Loucy (cell line): ENCODE data around the gene ZNF205.
"Not testable (repeated sequence)": the region's sequence is repeated elsewhere in the genome, so short reads cannot be mapped to it uniquely, and the experiment has no call there.

Source experiments
- H2AFZ ChIP-seq: fragments of 200-600 bp; sonication (generic); 2 replicates; pipeline ENCODE4 v1.6.0; 2016; ENCODE audit warnings: antibody characterized with exemption, mild to moderate bottlenecking, low read length, moderate library complexity
- H3F3A ChIP-seq: fragments of 200-600 bp; 2 replicates; pipeline ENCODE4 v1.6.0; 2016; ENCODE audit warnings: antibody characterized with exemption, low read depth, mild to moderate bottlenecking
- H3K27me3 ChIP-seq: fragments of 200-600 bp; sonication (generic); 2 replicates; pipeline ENCODE4 v1.6.1; 2014; ENCODE audit warnings: low read length, mild to moderate bottlenecking; ENCODE audit not compliant: insufficient read depth, poor library complexity, severe bottlenecking
- H3K36me3 ChIP-seq: fragments of 200-600 bp; sonication (generic); 2 replicates; pipeline ENCODE4 v1.6.1; 2016; ENCODE audit warnings: low read length; ENCODE audit not compliant: insufficient read depth
- H3K4me1 ChIP-seq: fragments of 200-600 bp; sonication (generic); 2 replicates; pipeline ENCODE4 v1.5.1; 2014; ENCODE audit warnings: low read length, mild to moderate bottlenecking; ENCODE audit not compliant: insufficient read depth, poor library complexity, severe bottlenecking
- H3K4me2 ChIP-seq: fragments of 200-600 bp; sonication (generic); 2 replicates; pipeline ENCODE4 v1.6.0; 2014; ENCODE audit warnings: antibody characterized with exemption, low read length, low read depth, mild to moderate bottlenecking; ENCODE audit not compliant: poor library complexity, severe bottlenecking
- H3K4me3 ChIP-seq: fragments of 200-600 bp; sonication (generic); 2 replicates; pipeline ENCODE4 v1.5.1; 2014; ENCODE audit warnings: low read length, mild to moderate bottlenecking, mixed read lengths; ENCODE audit not compliant: poor library complexity, severe bottlenecking
- H3K79me2 ChIP-seq: fragments of 200-600 bp; sonication (generic); 2 replicates; pipeline ENCODE4 v1.6.1; 2014; ENCODE audit warnings: low read length; ENCODE audit not compliant: insufficient read depth
- H3K9ac ChIP-seq: fragments of 200-600 bp; sonication (generic); 2 replicates; pipeline ENCODE4 v1.6.0; 2014; ENCODE audit warnings: mild to moderate bottlenecking, low read depth, low read length, moderate library complexity; ENCODE audit not compliant: poor library complexity, severe bottlenecking
- H3K9me2 ChIP-seq: fragments of 200-600 bp; sonication (generic); replicated peaks from 2 replicates; pipeline ENCODE4 v1.6.1; 2016; ENCODE audit warnings: low read depth, low read length, mixed read lengths
- H3K9me3 ChIP-seq: fragments of 200-600 bp; sonication (generic); 2 replicates; pipeline ENCODE4 v1.6.1; 2014; ENCODE audit warnings: mild to moderate bottlenecking, antibody characterized with exemption, low read length, low read depth; ENCODE audit not compliant: insufficient read depth
- H4K20me1 ChIP-seq: fragments of 200-600 bp; sonication (generic); 2 replicates; pipeline ENCODE4 v1.6.0; 2014; ENCODE audit warnings: antibody characterized with exemption, low read length, mild to moderate bottlenecking; ENCODE audit not compliant: insufficient read depth, poor library complexity, severe bottlenecking
- CTCF ChIP-seq: fragments of 200-600 bp; sonication (generic); conservative IDR thresholded peaks from 2 replicates; pipeline ENCODE4 v1.5.1; 2014; ENCODE audit warnings: mild to moderate bottlenecking, antibody characterized with exemption, low read length
- EZH2phosphoT487 ChIP-seq: fragments of 200-600 bp; IDR thresholded peaks from 2 replicates; pipeline ENCODE4 v1.6.1; 2018; ENCODE audit warnings: antibody characterized with exemption, mild to moderate bottlenecking, moderate library complexity, borderline replicate concordance

Gene ZNF205

GRCh38 chr16:3164121-3164991 lies 52.0 kb downstream of the ZNF205 start:
- Histone ChIP-seq H4K20me1 (no peaks in the 10 kb centered on the region), H3K79me2 (0 out of 2 replicates have a peak, but pooled peaks cover 3% of the 10 kb centered on the region), H3K4me2 (peak overlapping the region; percentile 20), H3K36me3 (no peaks in the 10 kb centered on the region), H3K9me3 (no peaks in the 10 kb centered on the region), H3K4me3 (no peak overlapping the region), H3K27me3 (no peaks in the 10 kb centered on the region), H3K9me2 (no peaks in the 10 kb centered on the region), H2AFZ (no peak overlapping the region), H3K9ac (no peak overlapping the region), H3K4me1 (peaks cover 14% of the 10 kb centered on the region), H3F3A (no peaks in the 10 kb centered on the region)
- TF ChIP-seq CTCF (no peak), EZH2phosphoT487 (no peak)

GRCh38 chr16:3165111-3165822 lies 52.9 kb downstream of the ZNF205 start:
- no peaks in the 10 kb centered on the region for H3K79me2 ChIP-seq
- H4K20me1 ChIP-seq = no peaks in the 10 kb centered on the region
- H3K4me2 ChIP-seq = peak overlapping the region; percentile 58
- H3K9me2 ChIP-seq = no peaks in the 10 kb centered on the region
- no peaks in the 10 kb centered on the region for H3F3A ChIP-seq
- H3K4me1 ChIP-seq = peaks cover 14% of the 10 kb centered on the region
- no peak for TF ChIP-seq CTCF
- TF ChIP-seq EZH2phosphoT487 = no peak
- H3K27me3 ChIP-seq = no peaks in the 10 kb centered on the region
- peak overlapping the region; percentile 46 for H3K9ac ChIP-seq
- H3K36me3 ChIP-seq = no peaks in the 10 kb centered on the region
- H3K4me3 ChIP-seq = peak overlapping the region; percentile 54
- peak overlapping the region; percentile 68; the same call in 1 of the 2 replicates for H2AFZ ChIP-seq
- no peaks in the 10 kb centered on the region for H3K9me3 ChIP-seq

GRCh38 chr16:3166505-3166886 lies 54.1 kb downstream of the ZNF205 start:
- Histone ChIP-seq H3K4me3 (no peak overlapping the region), H3F3A (no peaks in the 10 kb centered on the region), H3K36me3 (no peaks in the 10 kb centered on the region), H3K79me2 (no peaks in the 10 kb centered on the region), H3K9me3 (no peaks in the 10 kb centered on the region), H3K4me1 (peaks cover 14% of the 10 kb centered on the region), H3K9me2 (no peaks in the 10 kb centered on the region), H2AFZ (no peak overlapping the region), H3K9ac (no peak overlapping the region), H3K4me2 (no peak overlapping the region), H3K27me3 (no peaks in the 10 kb centered on the region), H4K20me1 (no peaks in the 10 kb centered on the region)
- no peak for TF ChIP-seq CTCF
- TF ChIP-seq EZH2phosphoT487 = no peak

GRCh38 chr16:3168729-3169128 lies 56.3 kb downstream of the ZNF205 start:
- not testable (repeated sequence) for H3K9ac ChIP-seq, H3K4me2 ChIP-seq, H4K20me1 ChIP-seq, H3K4me3 ChIP-seq, H2AFZ ChIP-seq, H3K27me3 ChIP-seq, H3K9me3 ChIP-seq, H3K9me2 ChIP-seq, H3K79me2 ChIP-seq, H3K36me3 ChIP-seq, H3F3A ChIP-seq
- peaks cover 12% of the 10 kb centered on the region for H3K4me1 ChIP-seq
